Loucy (cell line): Measurements from ENCODE around the gene L2HGDH.

Source experiments
- H2AFZ ChIP-seq: fragments of 200-600 bp; sonication (generic); 2 replicates; pipeline ENCODE4 v1.6.0; 2016; ENCODE audit warnings: antibody characterized with exemption, mild to moderate bottlenecking, low read length, moderate library complexity
- H3F3A ChIP-seq: fragments of 200-600 bp; 2 replicates; pipeline ENCODE4 v1.6.0; 2016; ENCODE audit warnings: antibody characterized with exemption, low read depth, mild to moderate bottlenecking
- H3K27me3 ChIP-seq: fragments of 200-600 bp; sonication (generic); 2 replicates; pipeline ENCODE4 v1.6.1; 2014; ENCODE audit warnings: low read length, mild to moderate bottlenecking; ENCODE audit not compliant: insufficient read depth, poor library complexity, severe bottlenecking
- H3K36me3 ChIP-seq: fragments of 200-600 bp; sonication (generic); 2 replicates; pipeline ENCODE4 v1.6.1; 2016; ENCODE audit warnings: low read length; ENCODE audit not compliant: insufficient read depth
- H3K4me1 ChIP-seq: fragments of 200-600 bp; sonication (generic); 2 replicates; pipeline ENCODE4 v1.5.1; 2014; ENCODE audit warnings: low read length, mild to moderate bottlenecking; ENCODE audit not compliant: insufficient read depth, poor library complexity, severe bottlenecking
- H3K4me2 ChIP-seq: fragments of 200-600 bp; sonication (generic); 2 replicates; pipeline ENCODE4 v1.6.0; 2014; ENCODE audit warnings: antibody characterized with exemption, low read length, low read depth, mild to moderate bottlenecking; ENCODE audit not compliant: poor library complexity, severe bottlenecking
- H3K4me3 ChIP-seq: fragments of 200-600 bp; sonication (generic); 2 replicates; pipeline ENCODE4 v1.5.1; 2014; ENCODE audit warnings: low read length, mild to moderate bottlenecking, mixed read lengths; ENCODE audit not compliant: poor library complexity, severe bottlenecking
- H3K79me2 ChIP-seq: fragments of 200-600 bp; sonication (generic); 2 replicates; pipeline ENCODE4 v1.6.1; 2014; ENCODE audit warnings: low read length; ENCODE audit not compliant: insufficient read depth
- H3K9ac ChIP-seq: fragments of 200-600 bp; sonication (generic); 2 replicates; pipeline ENCODE4 v1.6.0; 2014; ENCODE audit warnings: mild to moderate bottlenecking, low read depth, low read length, moderate library complexity; ENCODE audit not compliant: poor library complexity, severe bottlenecking
- H3K9me2 ChIP-seq: fragments of 200-600 bp; sonication (generic); replicated peaks from 2 replicates; pipeline ENCODE4 v1.6.1; 2016; ENCODE audit warnings: low read depth, low read length, mixed read lengths
- H3K9me3 ChIP-seq: fragments of 200-600 bp; sonication (generic); 2 replicates; pipeline ENCODE4 v1.6.1; 2014; ENCODE audit warnings: mild to moderate bottlenecking, antibody characterized with exemption, low read length, low read depth; ENCODE audit not compliant: insufficient read depth
- H4K20me1 ChIP-seq: fragments of 200-600 bp; sonication (generic); 2 replicates; pipeline ENCODE4 v1.6.0; 2014; ENCODE audit warnings: antibody characterized with exemption, low read length, mild to moderate bottlenecking; ENCODE audit not compliant: insufficient read depth, poor library complexity, severe bottlenecking
- CTCF ChIP-seq: fragments of 200-600 bp; sonication (generic); conservative IDR thresholded peaks from 2 replicates; pipeline ENCODE4 v1.5.1; 2014; ENCODE audit warnings: mild to moderate bottlenecking, antibody characterized with exemption, low read length
- EZH2phosphoT487 ChIP-seq: fragments of 200-600 bp; IDR thresholded peaks from 2 replicates; pipeline ENCODE4 v1.6.1; 2018; ENCODE audit warnings: antibody characterized with exemption, mild to moderate bottlenecking, moderate library complexity, borderline replicate concordance

Gene L2HGDH

GRCh38 chr14:50334211-50334610, 22.2 kb upstream of the L2HGDH start:
- H3K9ac ChIP-seq, result no peak overlapping the region
- H2AFZ ChIP-seq, result no peak overlapping the region
- no peaks in the 10 kb centered on the region for H3F3A ChIP-seq
- H3K9me3 ChIP-seq, result no peaks in the 10 kb centered on the region
- no peaks in the 10 kb centered on the region for H3K79me2 ChIP-seq
- TF ChIP-seq CTCF (no peak), EZH2phosphoT487 (no peak)
- H4K20me1 ChIP-seq, result no peaks in the 10 kb centered on the region
- no peak overlapping the region for H3K4me2 ChIP-seq
- H3K27me3 ChIP-seq, result no peaks in the 10 kb centered on the region
- no peak overlapping the region for H3K4me3 ChIP-seq
- H3K36me3 ChIP-seq, result peaks cover 7% of the 10 kb centered on the region; the same call in 1 of the 2 replicates
- peaks cover 14% of the 10 kb centered on the region for H3K4me1 ChIP-seq
- no peaks in the 10 kb centered on the region for H3K9me2 ChIP-seq

DNA sequence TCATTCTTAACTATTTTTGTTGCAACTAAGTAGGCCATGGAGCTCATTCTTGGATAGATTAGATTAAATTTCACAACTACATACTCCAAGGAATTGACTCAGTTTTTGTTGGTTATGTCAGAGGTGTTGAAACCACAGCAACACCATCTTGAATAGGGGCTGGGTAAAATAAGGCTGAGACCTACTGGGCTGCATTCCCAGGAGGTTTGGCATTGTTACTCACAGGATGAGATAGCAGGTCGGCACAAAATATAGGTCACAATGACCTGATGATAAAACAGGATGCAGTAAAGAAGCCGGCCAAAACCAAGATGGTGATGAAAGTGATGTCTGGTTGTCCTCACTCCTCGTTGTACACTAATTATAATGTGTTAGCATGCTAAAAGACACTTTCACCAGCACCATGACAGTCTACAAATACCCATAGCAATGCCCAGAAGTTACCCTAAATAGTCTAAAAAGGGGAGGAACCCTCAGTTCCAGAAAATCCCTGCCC, 21.0 kb upstream of the L2HGDH start:
- Histone ChIP-seq H3K4me2 (no peak overlapping the region), H3K4me1 (peaks cover 14% of the 10 kb centered on the region), H3K9me3 (no peaks in the 10 kb centered on the region)

GRCh38 chr14:50331596-50331995, 19.6 kb upstream of the L2HGDH start:
- H2AFZ ChIP-seq, result no peak overlapping the region
- no peaks in the 10 kb centered on the region for H3K9me3 ChIP-seq
- peaks cover 11% of the 10 kb centered on the region; the same call in 1 of the 2 replicates for H3K36me3 ChIP-seq
- H3K4me3 ChIP-seq, result no peak overlapping the region
- H3F3A ChIP-seq, result no peaks in the 10 kb centered on the region
- no peaks in the 10 kb centered on the region for H3K79me2 ChIP-seq
- peaks cover 14% of the 10 kb centered on the region for H3K4me1 ChIP-seq
- TF ChIP-seq CTCF, result no peak
- no peak for TF ChIP-seq EZH2phosphoT487
- H3K27me3 ChIP-seq, result no peaks in the 10 kb centered on the region
- H4K20me1 ChIP-seq, result no peaks in the 10 kb centered on the region
- H3K4me2 ChIP-seq, result no peak overlapping the region
- no peaks in the 10 kb centered on the region for H3K9me2 ChIP-seq
- H3K9ac ChIP-seq, result no peak overlapping the region

More for the DNA sequence above, 21.0 kb upstream of the L2HGDH start:
- Histone ChIP-seq H3F3A (no peaks in the 10 kb centered on the region), H3K4me3 (no peak overlapping the region), H2AFZ (no peak overlapping the region), H3K9ac (no peak overlapping the region), H3K79me2 (no peaks in the 10 kb centered on the region), H3K9me2 (no peaks in the 10 kb centered on the region), H3K36me3 (peaks cover 9% of the 10 kb centered on the region; the same call in 1 of the 2 replicates), H4K20me1 (no peaks in the 10 kb centered on the region), H3K27me3 (no peaks in the 10 kb centered on the region)
- TF ChIP-seq CTCF (no peak), EZH2phosphoT487 (no peak)
